Right cardiac atrium (tissue), 5 donors: ENCODE results near the gene AFDN. TPM values are rescaled to one million over a fixed set of nuclear protein-coding genes. Genes with fewer than 3 reads are reported as not detected.
"Not testable (repeated sequence)": the region's sequence is repeated elsewhere in the genome, so short reads cannot be mapped to it uniquely, and the experiment has no call there.

ENCODE experiments used
- ATAC-seq, 2 donors: fragments of 200-7000 bp; cut with Tn5 transposase; one replicate each; pipeline versions ENCODE4 v1.8.0 to v1.9.1; 2020; ENCODE audit warnings: moderate library complexity in 2 of 2, mild to moderate bottlenecking in 1 of 2
- DNase-seq, 3 donors: peaks; one replicate each; pipeline ENCODE4 v3.0.0-alpha.2; 2020
- H3K27ac ChIP-seq: one replicate; pipeline ENCODE4 v1.5.1; 2013; ENCODE audit warnings: mild to moderate bottlenecking, low read length, control low read depth, moderate library complexity
- H3K27me3 ChIP-seq: one replicate; pipeline ENCODE4 v1.6.1; 2013; ENCODE audit not compliant: control insufficient read depth, insufficient read depth
- H3K4me1 ChIP-seq: one replicate; pipeline ENCODE4 v1.6.1; 2013; ENCODE audit warnings: low read length; ENCODE audit not compliant: control insufficient read depth, insufficient read depth
- H3K4me3 ChIP-seq: one replicate; pipeline ENCODE4 v1.5.1; 2013; ENCODE audit warnings: low read length, control low read depth
- H3K9me3 ChIP-seq: one replicate; pipeline ENCODE4 v1.6.1; 2013; ENCODE audit warnings: low read length; ENCODE audit not compliant: control insufficient read depth
- WGBS: extraction: QIAGEN DNeasy Blood & Tissue Kit; methylation state at CpG from one replicate; pipeline ENCODE4 v1.1.7; 2013; 5-methylcytosine and 5-hydroxymethylcytosine counted together
- intact Hi-C, 4 donors: fragments of 100-400 bp; cut with DNase I; formaldehyde crosslinking; loops; one replicate each; pipeline versions ENCODE4 v1.11.0 to v1.14.0; 2022 to 2023
- polyA plus RNA-seq: library from polyadenylated mRNA; stranded (reverse); fragments of 200-250 nt; gene quantifications from one replicate; pipeline ENCODE4 v1.2.3, GENCODE V29; 2013
- total RNA-seq, 4 donors: library from RNA; stranded (reverse); fragmentation: NEBNext Ultra II Directional; extraction: Animal tissue kit (Norgen Biotek cat#: 25700); gene quantifications; one replicate each; pipeline ENCODE4 v1.2.1, GENCODE V29; 2021
- donor health status: healthy with polysubstance abuse.
- donor health status: DM: no; HTN: yes; CAD: no.
- donor health status: DM: no; HTN: no; CAD: no.
- donor health status: DM: no; HTN: yes; CAD: no; lungs with severe emphysema.
- donor health status: DM: yes; HTN: yes; CAD: no.

Gene AFDN
- total and polyA plus RNA-seq, 5 donors = 23.0 to 58.0 (median 48.6) TPM

DNA sequence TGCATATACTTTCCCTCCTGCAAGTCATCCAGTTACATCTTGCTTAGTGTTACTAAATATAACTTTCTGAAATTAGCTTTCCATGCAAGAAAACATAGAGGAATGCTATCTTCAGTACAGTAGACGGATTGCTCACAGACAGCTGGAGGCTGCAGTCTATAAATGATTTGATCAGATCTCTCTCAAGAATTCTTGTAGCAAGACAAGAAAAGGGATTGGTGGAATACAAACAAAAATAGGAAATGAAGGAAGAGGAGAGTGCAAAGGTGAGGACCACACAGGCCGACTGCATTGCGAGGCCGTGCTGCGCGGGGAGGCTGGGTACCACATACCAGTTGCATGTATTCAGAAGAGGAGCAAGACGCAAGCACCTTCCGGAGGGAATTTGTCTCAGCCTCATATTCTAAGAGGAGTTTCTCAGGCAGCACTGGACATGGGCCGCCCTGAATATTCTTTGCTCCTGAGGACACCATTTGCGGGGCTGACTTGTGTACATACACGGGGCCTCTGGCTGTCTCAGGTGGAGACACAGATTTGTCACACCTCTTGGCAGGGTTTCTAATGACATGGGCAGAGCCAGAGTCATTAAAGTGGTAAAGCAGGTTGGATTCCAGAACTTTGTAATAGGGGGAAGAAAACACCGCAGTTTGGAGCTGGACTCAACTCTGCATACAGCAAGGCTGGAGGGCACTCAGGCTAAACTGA, 148.1 kb downstream of the AFDN start:
- intact Hi-C loops = no loop called here
- Histone ChIP-seq H3K27ac (no peak overlapping the region), H3K27me3 (no peaks in the 10 kb centered on the region), H3K9me3 (no peaks in the 10 kb centered on the region), H3K4me3 (no peak overlapping the region), H3K4me1 (no peaks in the 10 kb centered on the region)
- ATAC-seq = peak; percentile 7 to 24
- WGBS = 56% methylated on average over 12 of the region's 12 CpGs
- DNase-seq = no peak

- 87% methylated on average over 19 of the region's 19 CpGs for WGBS
- no peak for DNase-seq
These were observed 148.7 kb downstream of the AFDN start for GRCh38 chr6:167975458-167975857.

DNA sequence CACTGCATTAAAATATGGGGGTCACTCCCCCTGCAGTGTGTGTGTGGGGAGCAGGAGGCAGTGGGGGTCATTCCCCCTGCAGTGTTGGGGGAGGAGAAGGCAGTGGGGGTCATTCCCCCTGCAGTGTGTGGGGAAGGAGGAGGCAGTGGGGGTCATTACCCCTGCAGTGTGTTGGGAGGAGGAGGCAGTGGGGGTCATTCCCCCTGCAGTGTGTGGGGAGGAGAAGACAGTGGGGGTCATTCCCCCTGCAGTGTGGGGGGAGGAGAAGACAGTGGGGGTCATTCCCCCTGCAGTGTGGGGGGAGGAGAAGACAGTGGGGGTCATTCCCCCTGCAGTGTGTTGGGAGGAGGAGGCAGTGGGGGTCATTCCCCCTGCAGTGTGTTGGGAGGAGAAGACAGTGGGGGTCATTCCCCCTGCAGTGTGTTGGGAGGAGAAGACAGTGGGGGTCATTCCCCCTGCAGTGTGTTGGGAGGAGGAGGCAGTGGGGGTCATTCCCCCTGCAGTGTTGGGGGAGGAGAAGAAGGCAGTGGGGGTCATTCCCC, 149.5 kb downstream of the AFDN start:
- intact Hi-C loops, H3K27ac ChIP-seq, H3K4me1 ChIP-seq, H3K9me3 ChIP-seq, H3K27me3 ChIP-seq, DNase-seq, ATAC-seq, H3K4me3 ChIP-seq: not testable (repeated sequence)

More at GRCh38 chr6:167975458-167975857, 148.7 kb downstream of the AFDN start:
- peak; percentile 13 to 15 for ATAC-seq
- no peaks in the 10 kb centered on the region for H3K9me3 ChIP-seq
- no peak overlapping the region for H3K4me3 ChIP-seq
- H3K4me1 ChIP-seq = no peaks in the 10 kb centered on the region
- H3K27me3 ChIP-seq = no peaks in the 10 kb centered on the region
- intact Hi-C loops = no loop called here
- H3K27ac ChIP-seq = no peak overlapping the region

DNA sequence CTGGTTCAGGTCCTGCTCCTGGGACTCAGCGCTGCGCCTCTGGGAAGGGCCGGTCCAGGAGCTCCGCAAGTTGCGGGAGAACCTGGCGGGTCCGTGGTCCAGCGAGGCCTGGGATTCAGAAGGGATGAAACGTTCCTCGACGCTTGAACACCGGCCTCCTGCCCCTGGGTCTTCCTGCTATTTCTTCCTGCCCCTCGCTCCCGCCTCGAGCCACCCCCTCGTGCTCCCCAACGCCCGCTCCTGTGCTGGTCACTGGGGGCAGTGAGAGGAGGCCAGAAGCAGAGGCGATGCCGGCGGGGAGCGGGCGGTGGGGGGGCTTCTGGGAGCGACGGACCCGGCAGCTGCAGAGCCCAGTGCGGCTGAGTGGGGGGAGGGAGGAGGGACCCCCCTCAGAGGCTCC, 150.0 kb downstream of the AFDN start:
- 94% methylated on average over 27 of the region's 27 CpGs for WGBS
- intact Hi-C loops = no loop called here
- no peak for ATAC-seq

GRCh38 chr6:167977717-167978467, 151.2 kb downstream of the AFDN start:
- no peak for ATAC-seq
- H3K4me3 ChIP-seq = no peak overlapping the region
- intact Hi-C loops = no loop called here

More for the DNA sequence above, 150.0 kb downstream of the AFDN start:
- H3K4me3 ChIP-seq = no peak overlapping the region
- H3K27ac ChIP-seq = no peak overlapping the region
- no peaks in the 10 kb centered on the region for H3K9me3 ChIP-seq
- H3K27me3 ChIP-seq = no peaks in the 10 kb centered on the region
- DNase-seq = no peak
- no peaks in the 10 kb centered on the region for H3K4me1 ChIP-seq

DNA sequence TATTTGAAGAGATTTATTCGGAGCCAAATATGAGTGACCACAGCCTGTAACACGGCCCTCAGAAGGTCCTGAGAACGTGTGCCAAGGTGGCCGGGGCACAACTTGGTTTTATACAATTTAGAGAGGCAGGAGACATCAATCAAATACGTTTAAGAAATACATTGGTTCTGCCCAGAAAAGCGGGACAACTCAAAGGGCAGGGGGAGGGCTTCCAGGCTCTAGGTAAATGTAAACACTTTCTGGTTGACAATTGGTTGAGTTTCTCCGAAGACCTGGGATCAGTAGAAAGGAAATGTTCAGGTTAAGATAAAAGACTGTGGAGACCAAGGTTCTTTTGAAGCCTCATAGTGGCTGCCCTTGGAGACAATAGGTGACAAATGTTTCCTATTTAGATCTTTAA, 151.9 kb downstream of the AFDN start:
- no peak for ATAC-seq
- WGBS = 84% methylated on average over 7 of the region's 7 CpGs
- DNase-seq = no peak
- Histone ChIP-seq H3K27me3 (no peaks in the 10 kb centered on the region), H3K4me1 (no peaks in the 10 kb centered on the region), H3K27ac (no peak overlapping the region), H3K4me3 (no peak overlapping the region), H3K9me3 (no peaks in the 10 kb centered on the region)
- intact Hi-C loops = no loop called here

More at GRCh38 chr6:167977717-167978467, 151.2 kb downstream of the AFDN start:
- no peak for DNase-seq
- Histone ChIP-seq H3K27ac (no peak overlapping the region), H3K9me3 (no peaks in the 10 kb centered on the region), H3K27me3 (no peaks in the 10 kb centered on the region), H3K4me1 (no peaks in the 10 kb centered on the region)
- 92% methylated on average over 43 of the region's 43 CpGs for WGBS

GRCh38 chr6:167979436-167980139, 152.9 kb downstream of the AFDN start:
- DNase-seq (no peak), ATAC-seq (no peak)
- intact Hi-C loops = no loop called here
- Histone ChIP-seq H3K9me3 (no peaks in the 10 kb centered on the region), H3K27ac (no peak overlapping the region), H3K4me1 (no peaks in the 10 kb centered on the region), H3K27me3 (no peaks in the 10 kb centered on the region), H3K4me3 (no peak overlapping the region)
- WGBS = 82% methylated on average over 12 of the region's 12 CpGs

- intact Hi-C loops = no loop called here
- 55% methylated on average over 3 of the region's 3 CpGs for WGBS
- Histone ChIP-seq H3K27me3 (no peaks in the 10 kb centered on the region), H3K27ac (no peak overlapping the region), H3K4me3 (no peak overlapping the region), H3K9me3 (no peaks in the 10 kb centered on the region), H3K4me1 (no peaks in the 10 kb centered on the region)
- ATAC-seq (no peak), DNase-seq (no peak)
These were observed 154.3 kb downstream of the AFDN start for GRCh38 chr6:167980911-167981580.

DNA sequence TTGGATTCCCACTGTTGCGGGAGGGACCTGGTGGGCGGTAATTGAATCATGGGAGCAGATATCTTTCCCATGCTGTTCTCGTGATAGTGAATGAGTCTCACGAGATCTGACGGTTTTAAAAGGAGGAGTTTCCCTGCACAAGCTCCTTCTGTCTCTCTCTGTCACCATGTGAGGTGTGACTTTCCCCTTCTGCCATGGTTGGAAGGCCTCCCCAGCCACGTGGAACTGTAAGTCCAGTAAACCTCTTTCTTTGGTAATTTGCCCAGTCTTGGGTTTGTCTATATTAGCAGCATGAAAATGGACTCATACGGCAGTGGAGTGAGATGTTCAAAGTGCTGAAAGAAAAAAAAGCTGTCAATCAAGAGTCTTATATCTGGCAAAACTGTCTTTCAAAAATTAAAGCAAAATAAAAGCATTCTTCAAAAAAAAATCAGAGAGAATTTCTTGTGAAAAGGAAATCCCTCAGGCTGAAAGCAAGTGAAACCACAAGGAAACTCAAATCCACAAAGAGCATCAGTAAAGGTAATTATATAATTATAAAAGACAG, 155.3 kb downstream of the AFDN start:
- 75% methylated on average over 7 of the region's 7 CpGs for WGBS
- Histone ChIP-seq H3K9me3 (no peaks in the 10 kb centered on the region), H3K27ac (no peak overlapping the region), H3K27me3 (no peaks in the 10 kb centered on the region), H3K4me3 (no peak overlapping the region), H3K4me1 (no peaks in the 10 kb centered on the region)
- ATAC-seq = no peak
- intact Hi-C loops = no loop called here
- no peak for DNase-seq

DNA sequence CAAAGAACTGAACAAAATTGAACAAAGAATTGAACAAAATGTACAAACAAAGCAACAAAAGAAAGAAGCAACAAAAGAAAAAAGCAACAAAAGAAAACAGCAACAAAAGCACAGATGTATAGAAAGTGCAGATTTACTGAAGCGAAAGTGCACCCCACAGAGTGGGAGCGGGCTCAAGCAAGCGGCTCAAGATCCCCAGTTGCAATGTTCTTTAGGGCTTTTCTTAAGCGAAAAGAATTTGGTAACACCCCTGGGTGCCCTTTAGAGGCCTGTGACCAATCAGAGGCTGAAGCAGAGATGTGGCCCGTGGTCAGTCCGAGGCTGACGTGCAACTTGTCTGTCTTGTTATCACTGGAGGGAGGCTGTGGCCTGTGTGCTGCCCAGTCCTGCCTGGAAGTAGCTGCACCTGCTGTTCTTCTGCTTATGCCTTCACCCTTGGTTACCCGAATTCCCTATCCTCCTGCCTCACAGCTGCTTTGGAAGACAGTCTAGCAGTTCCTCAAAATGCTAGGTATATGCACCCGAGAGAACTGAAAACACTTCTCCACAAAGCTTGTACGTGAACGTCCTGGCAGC, 157.5 kb downstream of the AFDN start:
- Histone ChIP-seq H3K4me3 (no peak overlapping the region), H3K9me3 (no peaks in the 10 kb centered on the region), H3K27ac (no peak overlapping the region), H3K4me1 (no peaks in the 10 kb centered on the region), H3K27me3 (no peaks in the 10 kb centered on the region)
- ATAC-seq = no peak
- DNase-seq = peak in 1 of 3 donors; percentile 16
- 94% methylated on average over 11 of the region's 11 CpGs for WGBS
- intact Hi-C loops = no loop called here
